Brain pericyte (primary cell): ENCODE data around the gene SLC26A1.

ENCODE experiments used
- DNase-seq: peaks from one replicate; pipeline ENCODE4 v3.0.0-alpha.2; 2012; ENCODE audit warnings: low read depth, low spot score

The SLC26A1 gene

DNA sequence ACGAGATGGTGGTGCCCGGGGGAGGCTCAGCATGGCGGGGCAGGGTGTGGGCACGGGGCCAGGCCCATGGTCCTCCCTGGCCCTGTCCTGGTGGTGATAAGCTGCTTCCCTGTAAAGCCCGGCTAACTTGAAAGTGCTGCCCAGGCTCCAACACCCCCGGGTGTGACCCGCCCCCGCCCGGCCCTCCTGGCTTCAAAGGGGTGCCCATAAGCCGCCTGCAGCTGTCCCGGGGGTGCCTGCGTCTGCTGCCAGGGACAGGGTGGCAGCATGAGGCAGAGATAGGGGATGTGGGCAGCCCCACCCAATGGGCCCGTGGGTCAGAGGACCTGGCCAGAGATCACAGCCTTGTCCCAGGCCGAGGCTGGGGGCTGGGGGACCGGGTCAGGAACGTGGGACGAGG lies 36.3 kb upstream of the SLC26A1 start:
- DNase-seq, result no peak

DNA sequence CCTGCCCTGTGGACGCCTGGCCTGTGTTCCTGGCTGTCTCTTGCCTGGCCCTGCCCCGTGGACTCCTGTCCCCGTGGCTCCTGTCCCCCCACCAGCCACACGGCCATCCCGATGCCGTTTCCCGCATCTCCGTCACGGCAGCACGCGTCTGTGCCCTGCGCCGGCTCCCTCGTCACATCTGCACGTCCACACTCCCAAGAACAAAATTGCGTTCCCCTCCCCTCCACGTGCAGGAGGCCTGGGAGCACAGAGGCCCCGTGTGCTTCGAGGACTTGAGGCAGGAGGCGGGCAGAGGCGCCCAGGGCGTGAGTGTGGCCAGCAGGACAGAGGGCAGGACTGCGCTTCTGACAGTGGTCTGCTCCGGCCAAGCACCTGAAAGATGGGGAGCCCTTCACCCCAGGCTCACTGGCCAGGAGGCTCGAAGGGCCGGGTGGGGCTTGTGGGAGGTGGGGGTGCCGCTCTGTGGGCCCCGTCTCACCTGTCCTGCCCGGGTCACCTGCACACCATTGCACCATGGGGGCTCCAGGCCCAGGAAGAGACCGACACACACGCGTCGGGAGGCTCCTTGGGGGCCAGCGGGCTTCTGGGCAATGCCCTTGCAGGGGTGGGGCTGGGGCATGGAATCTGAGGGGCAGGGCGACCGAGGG lies 35.5 kb upstream of the SLC26A1 start:
- no peak for DNase-seq

DNA sequence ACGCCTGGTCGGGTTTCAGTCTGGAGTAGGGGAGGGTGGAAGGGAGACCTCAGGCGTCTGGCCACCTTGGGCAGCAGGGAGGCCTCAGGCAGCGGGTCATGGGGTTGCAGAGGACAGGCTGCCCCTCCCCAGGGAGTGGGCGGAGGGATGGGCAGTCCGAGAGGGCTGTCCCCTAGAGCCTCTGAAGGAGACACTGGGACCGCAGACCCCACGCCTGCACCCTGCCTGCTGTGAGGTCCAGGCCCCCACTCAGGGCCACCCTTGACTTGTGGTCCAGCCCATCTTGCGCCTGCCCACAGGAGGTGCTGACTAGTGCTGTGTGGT lies 34.7 kb upstream of the SLC26A1 start:
- DNase-seq, result no peak

DNA sequence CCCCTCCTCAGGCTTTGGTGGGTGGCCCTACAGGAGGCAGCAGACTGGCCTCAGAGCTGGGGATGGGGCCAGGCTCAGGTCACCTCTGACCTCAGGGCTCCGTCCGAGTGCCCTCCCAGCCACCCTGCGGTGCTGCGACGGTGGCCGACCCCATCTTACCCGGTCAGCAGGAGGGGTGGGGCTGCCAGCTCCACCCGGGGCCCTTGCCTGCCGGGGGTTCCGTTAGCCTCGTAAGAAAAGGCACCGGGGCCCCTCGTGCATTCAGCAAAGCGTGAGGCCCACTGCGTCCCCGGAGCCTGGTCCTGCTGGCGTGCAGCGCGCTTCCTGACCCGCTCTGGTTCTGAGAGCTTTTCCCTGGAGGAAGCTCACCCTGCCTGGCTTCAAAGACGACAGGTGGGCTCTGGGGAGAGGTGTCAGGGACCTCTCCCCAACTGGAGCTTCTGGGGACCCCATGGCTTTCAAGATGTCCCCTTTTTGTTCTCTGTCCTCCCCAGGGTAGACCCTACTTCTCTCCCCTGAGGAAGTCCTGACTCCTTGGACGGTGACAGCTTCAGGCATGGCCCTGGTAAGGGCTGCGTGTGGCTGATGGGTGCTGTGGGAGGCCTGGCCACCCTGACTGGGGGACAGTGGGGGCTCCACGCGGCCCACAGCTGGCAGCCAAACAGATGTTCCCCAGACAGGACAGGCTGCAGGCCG lies 34.2 kb upstream of the SLC26A1 start:
- DNase-seq, result no peak

DNA sequence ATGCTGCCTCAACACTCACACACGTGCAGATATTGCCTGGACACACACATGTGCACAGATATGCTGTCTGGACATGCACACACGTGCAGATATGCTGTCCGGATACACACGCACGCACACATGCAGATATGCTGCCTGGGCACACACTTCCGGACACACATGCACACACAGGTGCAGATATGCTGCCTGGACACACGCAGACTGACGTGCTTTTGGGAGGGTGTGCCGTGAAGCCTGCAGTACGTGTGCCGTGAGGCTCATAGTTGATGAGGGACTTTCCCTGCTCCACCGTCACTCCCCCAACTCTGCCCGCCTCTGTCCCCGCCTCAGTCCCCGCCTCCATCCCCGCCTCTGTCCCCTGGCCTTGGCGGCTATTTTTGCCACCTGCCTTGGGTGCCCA lies 32.9 kb upstream of the SLC26A1 start:
- DNase-seq, result no peak

DNA sequence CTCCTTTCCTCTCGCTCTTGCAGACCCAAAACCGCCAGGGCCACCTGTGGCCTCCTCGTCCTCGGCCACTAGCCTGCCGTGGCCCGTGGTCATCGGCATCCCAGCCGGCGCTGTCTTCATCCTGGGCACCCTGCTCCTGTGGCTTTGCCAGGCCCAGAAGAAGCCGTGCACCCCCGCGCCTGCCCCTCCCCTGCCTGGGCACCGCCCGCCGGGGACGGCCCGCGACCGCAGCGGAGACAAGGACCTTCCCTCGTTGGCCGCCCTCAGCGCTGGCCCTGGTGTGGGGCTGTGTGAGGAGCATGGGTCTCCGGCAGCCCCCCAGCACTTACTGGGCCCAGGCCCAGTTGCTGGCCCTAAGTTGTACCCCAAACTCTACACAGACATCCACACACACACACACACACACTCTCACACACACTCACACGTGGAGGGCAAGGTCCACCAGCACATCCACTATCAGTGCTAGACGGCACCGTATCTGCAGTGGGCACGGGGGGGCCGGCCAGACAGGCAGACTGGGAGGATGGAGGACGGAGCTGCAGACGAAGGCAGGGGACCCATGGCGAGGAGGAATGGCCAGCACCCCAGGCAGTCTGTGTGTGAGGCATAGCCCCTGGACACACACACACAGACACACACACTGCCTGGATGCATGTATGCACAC lies 31.8 kb upstream of the SLC26A1 start:
- no peak for DNase-seq

DNA sequence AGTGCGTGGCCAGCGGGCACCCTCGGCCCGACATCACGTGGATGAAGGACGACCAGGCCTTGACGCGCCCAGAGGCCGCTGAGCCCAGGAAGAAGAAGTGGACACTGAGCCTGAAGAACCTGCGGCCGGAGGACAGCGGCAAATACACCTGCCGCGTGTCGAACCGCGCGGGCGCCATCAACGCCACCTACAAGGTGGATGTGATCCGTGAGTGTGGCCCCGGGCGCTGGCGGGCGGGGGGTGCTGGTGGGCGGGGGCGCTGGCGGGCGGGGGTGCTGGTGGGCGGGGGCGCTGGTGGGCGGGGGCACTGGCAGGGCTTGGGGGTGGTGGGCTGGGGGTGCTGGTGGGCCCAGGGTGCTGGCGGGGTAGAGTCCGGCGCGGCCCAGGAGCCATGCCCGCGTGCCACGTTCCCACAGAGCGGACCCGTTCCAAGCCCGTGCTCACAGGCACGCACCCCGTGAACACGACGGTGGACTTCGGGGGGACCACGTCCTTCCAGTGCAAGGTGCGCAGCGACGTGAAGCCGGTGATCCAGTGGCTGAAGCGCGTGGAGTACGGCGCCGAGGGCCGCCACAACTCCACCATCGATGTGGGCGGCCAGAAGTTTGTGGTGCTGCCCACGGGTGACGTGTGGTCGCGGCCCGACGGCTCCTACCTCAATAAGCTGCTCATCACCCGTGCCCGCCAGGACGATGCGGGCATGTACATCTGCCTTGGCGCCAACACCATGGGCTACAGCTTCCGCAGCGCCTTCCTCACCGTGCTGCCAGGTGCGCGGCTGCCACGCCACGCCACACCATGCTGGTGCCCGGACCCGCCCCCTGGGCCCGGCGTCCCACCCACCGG lies 30.9 kb upstream of the SLC26A1 start:
- DNase-seq, result no peak

DNA sequence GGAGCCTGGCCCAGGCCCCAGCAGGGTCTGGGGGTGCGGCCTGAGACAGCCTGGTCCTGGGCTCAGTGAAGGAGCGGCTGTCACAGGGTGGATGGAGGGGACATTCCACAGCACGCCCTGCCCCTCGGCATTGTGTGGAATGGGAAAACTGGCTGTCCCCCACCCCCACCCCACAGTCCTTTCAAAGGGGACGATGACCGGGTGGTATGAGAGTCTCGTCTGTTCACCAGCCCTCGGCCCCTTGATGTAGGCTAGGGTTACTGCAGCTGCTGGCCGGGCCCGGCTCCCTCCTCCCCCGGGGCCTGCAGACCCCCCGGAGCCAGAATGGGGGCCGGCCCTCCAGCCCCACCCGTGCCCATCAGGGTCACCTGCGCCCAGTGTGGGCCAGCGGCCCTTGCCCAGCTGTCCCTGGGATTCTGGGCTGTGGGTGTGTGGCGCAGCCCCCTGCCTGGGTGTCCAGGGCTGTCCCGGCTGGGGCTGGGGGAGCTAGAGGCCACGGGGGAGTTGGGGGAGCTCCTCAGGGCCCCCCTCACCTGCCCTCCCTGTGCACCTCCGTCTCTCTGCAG lies 30.0 kb upstream of the SLC26A1 start:
- no peak for DNase-seq

DNA sequence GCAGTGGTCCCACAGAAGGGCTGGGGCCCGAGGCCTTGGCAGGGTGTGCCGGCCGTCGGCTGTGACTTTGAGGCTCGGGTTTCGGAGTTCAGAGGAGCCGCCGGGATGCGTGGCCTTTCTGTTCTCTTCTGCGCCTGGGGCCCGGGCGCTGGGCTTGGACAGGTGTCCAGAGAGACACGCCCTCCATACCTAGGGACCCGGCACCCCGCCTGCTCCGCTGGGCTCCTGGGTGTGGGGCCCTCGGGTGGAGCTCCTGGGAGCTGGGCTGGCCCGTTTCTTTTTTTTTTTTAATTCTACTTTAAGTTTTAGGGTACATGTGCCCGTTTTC lies 29.5 kb upstream of the SLC26A1 start:
- no peak for DNase-seq

DNA sequence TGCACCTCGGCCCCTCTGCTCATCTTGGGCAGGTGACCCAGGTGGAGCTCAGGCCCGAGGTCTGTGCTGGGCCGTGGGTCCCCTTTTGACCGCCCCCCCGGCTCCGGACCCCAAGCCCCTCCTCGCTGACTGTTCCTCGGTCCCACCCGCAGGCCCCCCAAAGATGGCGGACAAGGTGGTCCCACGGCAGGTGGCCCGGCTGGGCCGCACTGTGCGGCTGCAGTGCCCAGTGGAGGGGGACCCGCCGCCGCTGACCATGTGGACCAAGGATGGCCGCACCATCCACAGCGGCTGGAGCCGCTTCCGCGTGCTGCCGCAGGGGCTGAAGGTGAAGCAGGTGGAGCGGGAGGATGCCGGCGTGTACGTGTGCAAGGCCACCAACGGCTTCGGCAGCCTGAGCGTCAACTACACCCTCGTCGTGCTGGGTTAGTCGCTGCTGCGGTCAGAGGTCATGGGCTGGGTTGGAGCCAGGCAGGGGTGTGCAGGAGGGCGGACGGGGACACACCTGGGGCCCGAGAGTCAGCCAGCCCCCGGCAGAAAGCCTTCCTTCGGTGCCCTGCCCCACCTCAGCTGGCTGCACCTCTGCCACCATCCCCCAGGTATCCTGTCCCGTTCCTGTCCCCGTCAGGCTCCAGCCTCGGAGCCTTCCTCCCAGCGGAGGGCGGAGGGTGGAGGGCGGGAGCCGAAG lies 29.0 kb upstream of the SLC26A1 start:
- DNase-seq, result no peak

DNA sequence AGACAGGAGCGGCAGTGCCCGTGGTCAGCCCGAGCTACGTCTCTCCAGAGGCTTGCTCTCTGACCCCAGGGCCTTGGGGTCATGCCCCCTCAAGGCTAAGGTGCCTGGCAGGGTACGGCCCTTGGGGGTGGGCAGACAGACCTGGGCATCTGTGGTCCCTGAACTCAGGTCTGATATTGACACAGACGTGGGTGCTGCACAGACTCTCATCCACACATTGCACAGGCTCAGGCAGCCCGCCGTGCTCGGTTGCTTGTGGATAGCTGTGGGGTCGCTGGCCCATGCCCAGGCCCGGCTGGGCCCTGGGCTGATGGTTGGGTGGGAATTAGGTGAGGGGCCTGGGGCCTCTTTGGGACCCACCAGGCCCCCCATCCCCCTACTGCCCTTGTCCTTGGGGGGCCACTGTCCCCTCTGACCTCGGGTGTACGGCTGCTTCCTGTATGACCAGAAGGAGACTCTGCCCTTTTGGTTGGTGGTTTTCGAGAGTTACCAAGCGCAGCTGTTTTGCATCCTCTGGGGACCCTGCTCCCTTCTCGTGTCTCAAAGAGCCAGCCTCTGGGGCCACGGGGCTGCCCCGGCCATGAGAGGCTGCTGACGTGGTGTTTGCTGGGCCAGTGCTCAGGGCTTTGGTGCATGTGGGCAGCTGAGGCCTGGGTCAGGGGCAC lies 28.3 kb upstream of the SLC26A1 start:
- no peak for DNase-seq

DNA sequence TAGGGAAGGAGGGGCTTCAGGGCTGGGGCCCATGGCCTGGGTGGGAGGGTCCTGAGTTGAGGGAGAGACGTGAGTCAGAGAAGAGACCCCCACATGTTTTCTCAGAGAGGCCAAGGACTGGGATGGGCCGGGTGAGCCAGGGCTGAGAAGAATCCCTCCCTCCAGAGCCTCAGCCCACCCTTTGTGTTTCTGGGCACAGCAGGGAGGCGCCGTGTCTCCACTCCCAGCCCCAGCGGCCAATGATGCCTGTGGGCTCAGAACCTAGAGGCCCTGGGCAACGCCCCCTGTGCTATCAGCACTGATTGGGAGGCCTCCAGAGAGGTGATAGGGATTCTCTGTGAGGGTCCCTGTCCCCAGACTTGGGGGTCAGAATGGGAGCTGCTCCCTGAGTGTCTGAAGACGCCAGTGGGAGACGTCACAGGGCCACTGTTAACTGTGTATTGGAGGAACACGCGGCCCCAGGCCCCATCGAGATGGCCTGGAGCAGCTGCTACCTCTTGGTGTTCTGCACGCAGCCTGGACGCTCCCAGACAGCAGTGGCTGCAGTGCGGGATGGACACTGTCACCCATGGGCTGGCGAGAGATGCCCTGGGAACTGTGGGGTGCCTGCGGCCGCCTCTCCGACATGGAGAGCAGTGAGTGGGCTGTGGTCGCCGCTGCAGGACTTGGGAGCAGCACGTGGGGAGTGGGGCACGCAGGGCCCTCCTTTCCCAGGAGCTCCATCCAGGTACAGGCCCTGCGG lies 26.7 kb upstream of the SLC26A1 start:
- DNase-seq, result no peak

DNA sequence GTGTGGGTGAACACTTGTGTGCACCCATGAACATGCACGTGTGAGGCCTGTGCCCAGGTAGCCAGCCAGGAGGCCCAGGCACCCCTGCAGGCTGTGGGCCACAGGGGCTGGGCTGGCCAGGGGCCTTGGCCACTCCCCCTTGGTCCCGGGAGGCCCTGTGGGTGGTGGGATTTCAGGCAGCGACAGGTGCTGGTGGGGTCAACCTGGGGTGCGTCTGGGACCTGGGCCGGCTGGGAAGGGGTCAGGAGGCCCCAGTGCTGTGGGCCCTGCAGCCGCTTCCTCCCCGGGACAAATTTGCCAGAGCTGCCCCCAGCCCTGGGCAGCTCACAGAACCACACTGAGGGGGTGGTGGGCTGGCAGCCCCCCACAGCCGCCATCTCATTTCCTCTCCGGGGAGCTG lies 26.1 kb upstream of the SLC26A1 start:
- no peak for DNase-seq

DNA sequence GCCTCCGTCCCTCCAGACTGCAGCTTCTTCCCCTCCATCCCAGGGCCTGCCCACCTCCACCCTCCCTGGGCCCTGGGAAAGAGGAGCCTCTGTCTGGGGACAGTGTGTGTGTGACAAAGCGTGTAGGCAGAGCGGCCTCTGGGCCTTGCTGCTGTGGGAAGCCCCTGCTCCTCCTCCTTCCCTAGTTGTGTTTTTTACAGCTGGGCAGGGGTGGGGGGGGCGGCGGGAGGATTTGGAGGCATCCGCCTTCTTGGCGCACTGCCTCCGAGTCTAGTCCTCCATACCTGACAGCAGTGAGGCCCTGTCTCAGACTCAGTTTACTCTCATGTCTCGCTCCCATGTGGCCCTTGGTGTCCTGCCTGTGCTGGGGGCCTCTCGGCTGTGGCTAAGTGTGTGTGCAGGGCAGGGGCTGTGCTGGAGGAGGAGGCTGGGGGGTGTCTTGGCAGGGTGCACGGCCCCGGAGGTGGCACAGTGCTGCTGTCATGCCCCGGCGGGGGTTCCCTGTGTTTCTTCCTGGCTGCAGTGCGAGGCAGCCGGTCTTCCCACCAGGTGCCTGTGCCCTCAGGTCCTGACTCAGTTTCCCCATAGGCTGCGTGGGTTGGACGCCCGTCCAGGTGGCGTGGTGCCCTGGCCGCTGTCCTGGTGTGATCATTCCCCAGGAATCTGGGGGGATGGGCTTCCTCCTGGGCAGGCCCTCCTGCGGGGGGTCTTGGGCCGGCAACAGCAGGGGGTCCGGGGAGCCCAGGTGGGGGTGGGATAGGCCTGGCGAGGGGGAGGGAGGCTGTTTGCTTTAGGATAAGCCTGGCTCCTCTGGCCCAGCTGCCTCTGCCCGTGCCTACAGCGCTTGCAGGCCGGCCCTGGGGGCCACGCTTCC lies 25.2 kb upstream of the SLC26A1 start:
- no peak for DNase-seq

DNA sequence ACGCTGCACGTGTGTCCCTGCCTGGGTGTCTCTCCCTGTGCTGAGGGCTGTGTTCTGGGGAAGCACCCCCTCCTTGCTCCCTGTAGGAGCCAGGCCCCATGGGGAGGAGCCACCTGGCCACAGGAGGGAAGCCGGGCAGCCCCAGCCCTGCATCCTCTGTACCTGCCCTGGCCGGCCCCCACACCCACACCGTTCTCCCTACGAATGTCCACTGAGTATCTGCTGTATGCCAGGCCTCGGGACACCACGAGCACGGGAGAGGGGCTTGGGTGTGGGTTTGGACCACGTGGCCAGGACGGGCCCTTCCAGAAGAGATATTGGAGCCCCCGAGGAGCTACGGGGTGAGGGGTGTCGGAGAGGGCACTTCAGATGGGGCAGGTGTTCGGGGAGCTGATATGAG lies 24.5 kb upstream of the SLC26A1 start:
- DNase-seq, result no peak

DNA sequence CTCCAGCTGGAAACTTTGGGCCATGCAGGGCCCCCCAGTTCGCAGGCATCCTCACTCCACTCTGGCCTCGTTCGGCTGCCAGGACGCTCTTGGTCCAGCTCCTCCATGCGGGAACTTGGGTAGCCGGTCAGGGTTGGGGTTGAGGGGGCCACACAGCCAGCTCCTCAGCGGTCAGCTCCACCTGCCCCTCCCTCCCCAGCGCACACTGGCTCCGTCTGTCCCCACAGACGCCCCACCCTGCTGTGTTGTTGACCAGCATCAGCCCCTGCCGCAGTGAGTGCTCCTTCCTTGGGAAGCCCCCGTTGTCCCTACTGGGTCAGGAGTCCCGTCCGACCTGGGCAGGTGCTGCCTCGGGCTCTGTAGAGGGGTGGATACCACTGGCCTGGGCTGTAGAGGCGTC lies 24.0 kb upstream of the SLC26A1 start:
- no peak for DNase-seq

DNA sequence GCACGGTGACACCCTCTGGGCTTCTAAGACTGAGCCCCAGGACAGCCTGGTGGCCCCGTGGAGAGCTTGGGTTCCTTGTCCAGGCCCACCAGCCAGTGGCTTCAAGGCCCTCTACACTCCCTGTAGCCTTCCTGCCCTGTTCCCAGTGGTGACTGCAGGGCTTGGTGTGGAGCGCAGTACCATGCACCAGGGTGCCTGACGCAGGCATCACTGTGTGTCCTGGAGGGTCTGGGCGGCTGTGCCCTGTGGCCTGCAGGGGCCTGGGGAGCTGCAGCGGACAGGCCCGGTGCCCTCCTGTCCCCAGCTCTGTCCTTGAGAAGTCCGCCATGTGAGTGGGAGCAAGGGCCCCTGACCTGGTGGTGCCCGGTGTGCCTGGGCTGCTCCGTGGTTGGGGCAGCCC lies 22.5 kb upstream of the SLC26A1 start:
- DNase-seq, result no peak

DNA sequence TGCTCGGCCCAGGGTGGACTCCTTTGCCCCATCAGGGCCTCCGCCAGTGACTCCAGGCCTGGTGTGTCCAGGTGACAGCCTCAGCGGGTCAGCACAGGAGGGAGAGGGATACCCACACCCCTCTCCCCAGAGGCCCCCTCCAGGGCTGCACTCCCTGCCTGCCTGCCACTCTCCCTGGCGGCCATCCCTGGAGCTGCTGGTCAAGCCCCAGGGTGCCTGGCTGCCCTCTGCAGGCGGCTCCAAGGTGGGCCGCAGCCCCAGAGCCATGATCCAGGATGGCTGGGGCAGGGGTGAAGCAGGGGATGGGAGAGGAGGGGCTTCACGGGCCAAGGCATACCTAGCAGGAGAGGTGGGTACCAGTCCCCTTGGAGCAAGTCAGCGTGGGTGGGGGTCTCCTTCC lies 22.0 kb upstream of the SLC26A1 start:
- no peak for DNase-seq
